ENCODE data around the gene SCN1B. TPM values are rescaled to one million over a fixed set of nuclear protein-coding genes. Genes with fewer than 3 reads are reported as not detected.
A peak's percentile ranks its signal among the peaks of the same experiment; 100 is the strongest.
"Not testable (repeated sequence)": the region's sequence is repeated elsewhere in the genome, so short reads cannot be mapped to it uniquely, and the experiment has no call there.

Gene SCN1B
- polyA plus RNA-seq (ENCODE audit: insufficient read length in 3 of 3), result 1 to 10 TPM in 2 of 3 donors, under 1 TPM in 1; 0.88 to 2.0 (median 1.3) TPM
- long read RNA-seq, donor 1, partial matches to known transcripts, result 0 of 2 reads
- long read RNA-seq, donor 1, other reads (novel, unspliced or antisense), result 0 of 2 reads
- long read RNA-seq, donor 2, full-length matches to known transcripts, result 1 of 1 reads
- long read RNA-seq, donor 2, partial matches to known transcripts, result 0 of 1 reads
- long read RNA-seq, donor 2, other reads (novel, unspliced or antisense), result 0 of 1 reads
- long read RNA-seq, donor 3, result 0 reads
- long read RNA-seq, donor 4, result 0 reads
- long read RNA-seq, donor 5, partial matches to known transcripts, result 0 of 2 reads
- long read RNA-seq, donor 5, other reads (novel, unspliced or antisense), result 0 of 2 reads
- long read RNA-seq, donor 6, result 0 reads
- long read RNA-seq, donor 7, result 0 reads
- long read RNA-seq, donor 8, result 0 reads
- long read RNA-seq, donor 9, result 0 reads
- long read RNA-seq, donor 10, result 0 reads
- long read RNA-seq, donor 11, result 0 reads
- long read RNA-seq, donor 12, result 0 reads
- long read RNA-seq, donor 13, partial matches to known transcripts, result 0 of 1 reads
- long read RNA-seq, donor 13, other reads (novel, unspliced or antisense), result 0 of 1 reads
- long read RNA-seq, donor 14, partial matches to known transcripts, result 0 of 1 reads
- long read RNA-seq, donor 14, other reads (novel, unspliced or antisense), result 0 of 1 reads
- long read RNA-seq, donor 15, result 0 reads
- long read RNA-seq, donor 16, result 0 reads

DNA sequence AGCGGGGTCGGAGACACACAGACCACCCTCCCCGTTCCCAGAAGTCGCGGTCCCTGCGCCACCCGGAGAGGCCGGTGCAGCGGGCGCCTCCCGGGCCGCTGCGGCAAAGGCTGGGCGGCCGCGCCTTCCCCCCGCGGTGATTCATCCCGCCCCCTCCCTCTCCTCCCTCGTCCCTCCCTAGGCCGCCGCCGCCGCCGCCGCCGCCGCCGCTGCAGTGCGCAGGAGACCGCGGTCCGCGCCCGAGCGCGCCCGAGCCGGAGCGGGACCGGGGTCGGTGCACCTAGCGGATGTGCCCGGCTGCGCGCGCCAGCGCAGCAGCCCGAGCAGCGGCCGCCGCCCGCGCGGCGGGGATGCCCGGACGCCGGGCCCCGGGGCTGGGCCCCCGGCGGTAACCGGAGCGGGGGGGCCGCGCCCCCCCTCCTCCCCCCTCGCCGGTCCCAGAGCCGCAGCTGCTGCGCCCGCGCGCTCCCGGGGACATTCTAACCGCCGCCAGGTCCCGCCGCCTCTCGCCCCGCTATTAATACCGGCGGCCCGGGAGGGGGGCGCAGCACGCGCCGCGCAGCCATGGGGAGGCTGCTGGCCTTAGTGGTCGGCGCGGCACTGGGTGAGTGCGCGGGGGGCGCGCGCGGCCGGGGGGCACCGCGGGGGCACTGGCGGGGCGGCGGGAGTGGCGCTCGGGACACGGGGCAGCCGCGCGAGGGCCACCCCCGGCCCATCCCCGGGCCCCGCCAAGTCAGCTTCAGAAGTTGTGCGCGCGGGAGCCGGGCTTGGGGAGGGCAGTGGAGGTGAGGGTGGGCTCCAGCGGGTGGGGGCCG, at the start of gene SCN1B:
Gene SCN1B, plus strand, starts transcription at position 214 of the 815 bp plus-strand sequence. Its CDS starts 351 bp downstream, at position 565.
- DNase-seq (ENCODE audit: extremely low read depth in 1 of 11, low read depth in 9 of 11, low spot score in 4 of 11), result no peak

DNA sequence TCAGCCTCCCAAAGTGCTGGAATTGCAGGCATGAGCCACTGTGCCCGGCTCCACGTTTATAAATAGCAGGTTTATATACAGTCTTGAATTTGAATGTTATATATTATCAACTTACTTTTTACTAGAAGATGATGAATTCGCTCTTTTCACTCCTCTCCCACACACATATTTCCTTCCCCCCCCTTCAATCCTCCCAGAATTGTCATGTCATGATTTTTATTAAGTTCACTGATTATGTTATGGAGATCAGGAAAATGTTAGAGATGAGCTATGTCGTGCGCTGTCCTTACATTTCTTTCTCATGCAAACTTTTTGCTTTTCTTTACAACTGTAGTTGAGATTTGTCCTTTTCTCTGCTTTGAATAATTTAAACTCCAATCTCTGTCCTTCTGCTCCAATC, 48.0 kb upstream of the SCN1B start:
- no peak for DNase-seq (ENCODE audit: extremely low read depth in 1 of 11, low read depth in 9 of 11, low spot score in 4 of 11)

DNA sequence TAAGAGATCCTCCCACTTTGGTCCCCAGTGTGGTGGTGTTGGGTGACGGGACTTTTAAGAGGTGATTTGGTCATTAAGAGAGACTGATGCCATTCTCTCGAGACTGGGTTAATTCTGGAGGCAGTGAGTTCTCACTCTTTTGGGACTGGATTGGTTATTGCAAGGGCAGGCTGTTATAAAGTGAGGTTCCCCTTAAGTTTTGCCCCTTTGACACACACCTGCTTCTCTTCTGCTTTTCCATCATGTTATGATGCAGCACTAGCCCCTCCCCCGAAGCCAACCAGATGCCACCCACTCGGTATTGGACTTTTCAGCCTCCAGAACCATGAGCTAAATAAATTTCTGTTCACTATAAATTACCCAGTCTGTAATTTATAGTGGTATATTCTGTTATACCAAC, 46.5 kb upstream of the SCN1B start:
- DNase-seq (ENCODE audit: extremely low read depth in 1 of 11, low read depth in 9 of 11, low spot score in 4 of 11), result no peak

DNA sequence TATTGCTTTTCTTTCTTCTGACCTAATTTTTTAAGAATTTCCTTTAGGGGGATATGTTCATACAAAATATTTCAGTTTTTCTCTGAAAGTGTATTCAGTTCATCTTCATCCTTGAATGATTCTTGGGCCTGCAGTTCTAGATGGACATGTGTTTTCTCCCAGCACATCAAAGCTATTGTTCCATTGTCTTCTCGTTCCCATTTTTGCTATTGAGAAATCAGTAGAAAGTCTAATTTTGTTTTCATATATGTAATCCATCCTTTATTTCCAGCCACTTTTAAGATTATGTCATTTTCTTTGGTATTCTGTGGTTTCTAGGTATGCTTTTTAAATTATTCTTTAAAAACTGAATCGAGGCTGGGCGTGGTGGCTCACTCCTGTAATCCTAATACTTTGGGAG, 46.0 kb upstream of the SCN1B start:
- no peak for DNase-seq (ENCODE audit: extremely low read depth in 1 of 11, low read depth in 9 of 11, low spot score in 4 of 11)

DNA sequence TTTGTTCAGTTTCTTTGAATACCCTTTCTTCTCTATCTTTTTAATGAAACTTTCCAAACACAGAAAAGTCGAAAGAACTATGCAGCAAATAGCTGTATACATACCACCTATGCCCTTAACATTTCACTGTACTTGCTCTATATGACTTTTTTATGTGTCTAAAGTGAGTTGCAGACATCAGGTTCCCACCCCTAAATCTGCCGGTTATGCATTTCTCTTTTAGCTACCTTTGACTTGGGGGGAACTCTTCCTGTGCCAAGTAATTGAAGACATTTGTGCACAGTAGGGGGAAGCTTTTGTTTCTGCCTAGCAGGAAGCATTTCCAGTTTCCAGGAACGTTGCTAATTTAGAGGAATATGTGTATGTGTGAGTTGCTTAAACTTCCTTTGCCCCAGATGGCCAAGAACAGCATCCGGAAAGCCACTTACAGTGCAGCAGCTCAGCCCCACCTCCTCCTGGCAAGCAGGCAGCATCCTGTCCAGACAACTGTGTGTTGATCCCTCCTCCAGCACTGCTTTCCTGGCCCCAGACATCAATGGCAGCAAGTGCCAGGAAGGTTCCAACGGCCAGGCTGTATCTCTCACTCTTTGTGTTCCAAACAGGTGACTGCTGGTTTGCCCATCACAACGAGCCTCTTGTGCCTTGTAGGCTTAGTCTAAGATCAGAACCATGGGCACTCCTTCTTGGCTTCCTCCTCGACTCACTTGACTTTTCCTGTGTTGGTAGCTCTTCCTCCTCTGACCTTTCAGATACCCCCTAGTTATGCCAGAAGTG, 44.8 kb upstream of the SCN1B start:
- DNase-seq (ENCODE audit: extremely low read depth in 1 of 11, low read depth in 9 of 11, low spot score in 4 of 11), result no peak

DNA sequence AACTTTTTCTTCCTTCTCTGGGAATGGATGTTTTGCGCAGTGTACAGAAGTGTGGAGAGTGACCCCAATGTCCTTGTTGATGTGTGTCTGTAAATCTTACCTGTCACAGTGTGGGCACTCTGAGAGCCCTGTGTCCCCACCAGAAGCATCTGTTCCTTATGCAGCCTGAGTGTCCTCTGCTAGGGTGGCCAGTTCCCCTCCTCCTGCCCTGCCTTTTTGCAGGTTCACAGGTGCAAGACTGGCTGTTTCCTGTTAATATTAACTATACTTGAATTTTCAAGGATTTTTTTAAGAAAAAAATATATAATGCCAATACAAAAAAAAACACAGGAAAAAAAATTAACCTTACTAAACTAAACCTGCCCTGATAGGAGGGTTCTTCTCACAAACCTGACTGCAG, 42.2 kb upstream of the SCN1B start:
- no peak for DNase-seq (ENCODE audit: extremely low read depth in 1 of 11, low read depth in 9 of 11, low spot score in 4 of 11)

DNA sequence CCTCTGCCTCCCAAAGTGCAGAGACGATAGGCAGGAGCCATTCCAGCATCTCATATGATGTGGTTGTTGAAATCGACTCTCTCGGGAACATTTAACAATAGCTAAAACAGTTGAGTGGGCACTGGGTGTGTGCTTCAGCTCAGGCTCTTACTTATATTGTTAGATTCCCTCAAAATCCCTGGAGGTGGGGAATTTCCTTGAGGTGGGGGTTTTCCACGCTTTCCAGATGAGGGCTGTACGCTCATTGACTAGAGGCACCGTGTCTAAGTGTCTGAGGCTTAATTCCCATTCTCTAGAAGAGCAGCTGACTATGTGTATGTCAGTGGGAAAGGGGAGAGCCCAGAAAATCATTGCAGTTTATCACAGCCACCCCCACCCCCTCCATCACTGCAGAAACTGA, 41.0 kb upstream of the SCN1B start:
- no peak for DNase-seq (ENCODE audit: extremely low read depth in 1 of 11, low read depth in 9 of 11, low spot score in 4 of 11)

DNA sequence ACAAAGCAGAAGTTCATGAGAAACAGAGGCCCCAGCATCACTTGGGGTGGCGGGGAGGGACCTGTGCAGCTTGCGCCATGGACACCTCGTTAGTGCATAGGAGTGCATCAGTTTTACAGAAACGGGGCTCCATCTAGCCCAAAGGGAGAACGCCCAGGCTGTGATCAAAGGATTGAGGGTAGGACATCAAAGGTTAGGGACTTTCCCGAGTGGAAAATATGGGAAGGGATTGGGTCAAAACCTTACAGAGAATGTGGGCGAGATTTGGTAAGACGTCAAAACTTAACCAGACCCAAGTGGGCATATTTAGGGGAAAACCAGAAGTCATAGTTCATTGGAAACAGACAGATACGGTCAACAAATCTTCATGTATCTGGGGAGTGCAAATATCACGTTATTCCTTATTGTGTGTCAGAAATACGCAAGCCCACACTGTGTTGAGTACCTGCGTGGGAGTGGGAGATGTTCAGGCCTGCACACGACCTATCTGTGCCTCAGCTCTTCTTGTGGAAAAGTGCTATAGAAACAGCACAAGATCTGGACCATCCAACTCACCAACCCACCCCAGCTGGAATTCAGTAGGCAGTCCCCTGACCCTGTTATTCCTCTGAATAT, 39.6 kb upstream of the SCN1B start:
- no peak for DNase-seq (ENCODE audit: extremely low read depth in 1 of 11, low read depth in 9 of 11, low spot score in 4 of 11)

DNA sequence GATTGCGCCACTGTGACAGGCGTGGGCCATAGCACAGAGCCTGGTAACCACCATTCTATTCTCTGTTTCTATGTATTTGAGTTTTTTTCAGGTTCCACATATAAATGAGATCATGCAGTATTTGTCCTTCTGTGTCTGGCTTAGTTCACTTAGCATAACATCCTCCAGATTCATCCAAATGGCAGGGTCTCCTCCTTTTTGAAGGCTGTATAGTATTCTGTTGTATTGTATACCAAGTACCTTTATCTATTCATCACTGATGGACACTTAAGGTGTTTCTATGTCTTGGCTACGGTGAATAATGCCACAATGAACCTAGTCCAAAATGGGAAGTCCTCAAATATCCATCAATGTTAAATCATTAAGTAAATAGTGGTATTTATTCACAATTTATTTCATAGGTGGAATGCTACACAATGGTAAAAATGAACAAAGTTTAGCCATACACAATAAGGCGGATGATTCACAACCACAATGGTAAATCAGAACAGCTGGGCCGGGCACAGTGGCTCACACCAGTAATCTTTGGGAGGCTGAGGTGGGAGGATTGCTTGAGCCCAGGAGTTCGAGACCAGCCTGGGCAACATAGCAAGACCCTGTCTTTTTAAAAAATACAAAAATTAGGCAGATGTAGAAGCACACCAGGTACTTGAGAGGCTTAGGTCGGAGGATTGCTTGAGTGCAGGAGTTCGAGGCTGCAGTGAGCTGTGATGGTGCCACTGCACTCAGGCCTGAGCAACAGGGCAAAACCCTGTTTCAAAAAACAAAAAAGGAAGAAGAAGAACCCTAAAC, 38.5 kb upstream of the SCN1B start:
- no peak for DNase-seq (ENCODE audit: extremely low read depth in 1 of 11, low read depth in 9 of 11, low spot score in 4 of 11)

DNA sequence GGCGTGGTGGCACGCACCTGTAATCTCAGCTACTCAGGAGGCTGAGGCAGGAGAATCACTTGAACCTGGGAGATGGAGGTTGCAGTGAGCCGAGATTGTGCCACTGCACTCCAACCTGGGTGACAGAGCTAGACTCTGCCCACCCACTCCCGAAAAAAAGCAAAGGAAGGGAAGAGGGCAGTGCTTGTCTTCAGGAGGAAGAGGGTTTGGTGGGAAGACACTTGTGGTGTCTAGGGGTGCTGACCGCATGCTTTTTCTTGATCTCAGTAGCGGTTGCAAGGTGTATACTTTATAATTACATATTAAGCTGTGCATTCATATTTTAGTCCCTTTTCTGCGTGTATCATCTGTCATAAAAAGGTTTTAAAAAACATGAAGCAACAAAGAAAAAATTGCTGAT, 37.7 kb upstream of the SCN1B start:
- DNase-seq (ENCODE audit: extremely low read depth in 1 of 11, low read depth in 9 of 11, low spot score in 4 of 11), result not testable (repeated sequence)

DNA sequence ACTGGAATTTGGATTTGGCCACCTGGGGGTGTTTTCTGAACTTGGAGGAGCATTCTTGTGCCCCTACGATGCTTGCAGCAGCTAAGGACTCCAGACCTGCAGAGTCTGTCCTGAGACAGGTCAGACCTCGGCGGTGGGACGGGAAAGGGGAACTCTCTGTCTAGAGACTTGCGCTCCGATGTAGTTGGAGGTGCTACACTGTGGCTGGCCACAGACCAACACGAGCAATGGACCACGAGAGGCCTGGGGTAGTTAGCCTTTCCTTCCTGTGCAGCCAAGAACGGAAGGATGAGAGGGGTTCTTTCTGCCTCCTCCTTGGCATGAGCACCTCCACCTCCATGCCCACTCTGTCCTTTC, 36.0 kb upstream of the SCN1B start:
- no peak for DNase-seq (ENCODE audit: extremely low read depth in 1 of 11, low read depth in 9 of 11, low spot score in 4 of 11)

DNA sequence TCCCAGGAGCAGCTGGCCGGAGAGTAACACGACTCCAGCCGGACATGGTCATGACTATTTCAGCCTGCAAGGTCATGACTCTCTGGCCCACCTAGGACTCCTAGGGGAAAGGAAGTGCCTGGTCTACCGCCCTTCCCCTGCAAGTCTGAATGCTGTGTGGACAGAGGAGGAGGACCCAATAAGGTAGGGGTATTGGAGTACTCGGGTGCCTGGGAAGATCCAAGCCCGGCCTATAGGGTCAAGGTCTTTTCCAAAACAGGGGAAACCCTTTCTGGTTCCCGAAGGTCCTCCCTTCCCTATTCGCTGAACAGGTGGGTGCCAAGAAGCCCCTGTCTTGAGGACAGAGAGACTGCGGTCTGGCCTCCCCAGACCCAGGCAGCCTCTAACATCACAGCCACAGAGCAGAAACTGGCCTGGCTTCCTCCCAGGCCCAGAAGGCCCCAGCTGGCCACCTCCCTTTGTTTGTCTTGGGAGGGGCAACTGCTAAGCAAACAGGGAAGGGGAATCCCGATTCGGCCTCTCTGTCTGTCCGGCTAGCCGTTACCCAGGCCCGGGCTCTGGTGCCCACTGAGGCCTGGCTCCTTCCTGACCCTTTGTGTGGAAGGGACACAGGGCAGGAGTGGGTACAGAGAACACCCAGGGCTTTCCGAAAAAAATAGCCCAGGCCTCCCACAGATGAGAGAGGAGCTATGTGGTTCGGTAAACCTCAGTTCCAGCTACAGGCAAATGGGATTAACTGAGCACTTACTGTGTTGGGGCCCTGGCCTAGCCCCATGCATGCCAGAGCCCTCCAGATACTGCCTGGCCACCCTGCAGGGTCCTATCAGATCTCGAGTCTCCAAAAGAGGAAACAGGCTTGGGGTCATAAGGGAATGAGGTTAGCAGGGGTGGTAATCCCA, 35.4 kb upstream of the SCN1B start:
- DNase-seq (ENCODE audit: extremely low read depth in 1 of 11, low read depth in 9 of 11, low spot score in 4 of 11), result no peak

DNA sequence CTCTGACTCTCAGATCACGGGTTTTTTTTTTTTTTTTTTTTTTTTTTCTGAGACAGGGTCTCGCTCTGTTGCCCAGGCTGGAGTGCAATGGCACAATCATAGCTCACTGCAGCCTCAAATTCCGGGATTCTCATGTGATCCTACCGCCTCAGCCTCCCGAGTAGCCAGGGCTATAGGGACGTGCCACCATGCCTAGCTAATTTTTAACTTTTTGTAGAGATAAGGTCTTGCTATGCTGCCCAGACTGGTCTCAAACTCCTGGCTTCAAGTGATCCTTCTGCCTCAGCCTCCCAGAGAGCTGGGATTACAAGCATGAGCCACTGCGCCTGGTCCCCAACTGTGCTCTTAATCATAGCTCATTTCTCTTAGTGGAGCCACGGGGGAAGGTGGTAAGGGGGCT, 34.7 kb upstream of the SCN1B start:
- DNase-seq (ENCODE audit: extremely low read depth in 1 of 11, low read depth in 9 of 11, low spot score in 4 of 11), result no peak

DNA sequence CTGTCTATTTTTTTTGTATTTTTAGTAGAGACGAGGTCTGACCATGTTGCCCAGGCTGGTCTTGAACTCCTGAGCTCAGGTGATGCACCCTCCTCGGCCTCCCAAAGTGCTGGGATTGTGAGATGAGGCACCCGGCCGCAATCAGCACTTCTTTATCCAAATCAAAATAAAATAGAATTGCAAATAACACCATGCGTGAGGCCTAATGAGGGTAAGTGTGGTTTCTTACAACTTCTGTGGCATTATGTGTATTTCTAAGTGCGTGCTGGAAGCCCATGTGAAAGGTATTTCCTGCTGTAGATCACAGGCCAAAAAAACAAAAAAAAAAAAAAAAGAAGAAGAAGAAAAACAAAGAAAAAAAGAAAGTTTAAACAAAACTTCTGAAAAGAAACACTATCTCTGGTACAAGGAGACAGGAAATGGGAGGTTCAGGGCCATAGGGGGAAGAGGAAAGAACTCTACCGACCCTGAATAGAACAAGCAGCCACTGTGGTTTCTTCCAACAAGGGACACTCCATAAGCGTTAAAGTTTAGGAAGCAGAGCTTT, 33.1 kb upstream of the SCN1B start:
- DNase-seq (ENCODE audit: extremely low read depth in 1 of 11, low read depth in 9 of 11, low spot score in 4 of 11), result no peak

DNA sequence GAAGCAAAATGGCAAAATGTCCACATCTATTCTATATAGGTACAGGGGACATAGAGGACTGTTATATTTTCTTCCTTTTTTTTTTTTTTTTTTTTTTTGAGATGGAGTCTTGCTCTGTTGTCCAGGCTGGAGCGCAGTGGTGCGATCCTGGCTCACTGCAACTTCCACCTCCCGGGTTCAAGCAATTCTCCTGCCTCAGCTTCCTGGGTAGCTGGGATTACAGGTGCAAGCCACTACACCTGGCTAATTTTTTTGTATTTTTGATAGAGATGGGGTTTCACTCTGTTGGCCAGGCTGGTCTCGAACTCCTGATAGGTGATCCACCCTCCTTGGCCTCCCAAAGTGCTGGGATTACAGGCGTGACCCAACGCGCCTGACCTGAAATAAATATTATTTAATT, 32.0 kb upstream of the SCN1B start:
- DNase-seq (ENCODE audit: extremely low read depth in 1 of 11, low read depth in 9 of 11, low spot score in 4 of 11), result not testable (repeated sequence)

DNA sequence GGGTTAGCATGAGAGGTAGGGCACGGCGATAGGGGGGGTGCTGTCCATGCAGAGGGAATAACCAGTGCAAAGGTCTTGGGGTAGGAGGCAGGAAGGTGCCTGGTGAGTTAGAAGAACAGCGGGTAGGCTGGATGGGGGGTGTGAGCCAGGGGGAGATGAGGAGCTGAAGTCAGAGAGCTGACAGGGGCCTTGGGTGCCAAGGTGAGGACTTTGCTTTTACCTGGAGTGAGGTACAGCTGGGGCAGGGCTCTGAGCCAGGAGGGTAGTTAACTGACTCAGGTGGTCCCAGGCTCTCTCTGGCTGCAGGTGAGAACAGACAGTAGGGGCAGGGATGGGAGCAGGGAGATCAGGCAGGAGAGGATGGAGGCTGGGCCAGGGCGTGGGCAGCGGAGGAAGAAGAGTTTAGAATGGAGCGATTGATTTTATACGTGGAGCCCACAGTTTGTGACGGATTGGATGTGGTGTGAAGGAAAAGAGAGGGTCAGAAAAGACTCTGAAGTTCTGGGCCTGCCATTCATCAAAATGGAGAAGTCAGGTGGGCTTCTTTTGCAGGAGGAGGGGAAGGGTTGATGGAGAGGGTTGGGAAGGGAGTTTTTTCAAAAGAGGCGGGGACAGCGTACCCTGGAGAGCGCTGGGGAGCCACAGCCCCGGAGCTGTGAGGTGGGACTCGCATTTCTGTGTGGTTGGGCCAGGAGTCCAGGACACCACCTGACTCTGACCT, 31.3 kb upstream of the SCN1B start:
- DNase-seq (ENCODE audit: extremely low read depth in 1 of 11, low read depth in 9 of 11, low spot score in 4 of 11), result peak in 5 of 11 donors; percentile 32 to 72 (median 53)
